Measurements from ENCODE around the gene KEAP1.

DNA sequence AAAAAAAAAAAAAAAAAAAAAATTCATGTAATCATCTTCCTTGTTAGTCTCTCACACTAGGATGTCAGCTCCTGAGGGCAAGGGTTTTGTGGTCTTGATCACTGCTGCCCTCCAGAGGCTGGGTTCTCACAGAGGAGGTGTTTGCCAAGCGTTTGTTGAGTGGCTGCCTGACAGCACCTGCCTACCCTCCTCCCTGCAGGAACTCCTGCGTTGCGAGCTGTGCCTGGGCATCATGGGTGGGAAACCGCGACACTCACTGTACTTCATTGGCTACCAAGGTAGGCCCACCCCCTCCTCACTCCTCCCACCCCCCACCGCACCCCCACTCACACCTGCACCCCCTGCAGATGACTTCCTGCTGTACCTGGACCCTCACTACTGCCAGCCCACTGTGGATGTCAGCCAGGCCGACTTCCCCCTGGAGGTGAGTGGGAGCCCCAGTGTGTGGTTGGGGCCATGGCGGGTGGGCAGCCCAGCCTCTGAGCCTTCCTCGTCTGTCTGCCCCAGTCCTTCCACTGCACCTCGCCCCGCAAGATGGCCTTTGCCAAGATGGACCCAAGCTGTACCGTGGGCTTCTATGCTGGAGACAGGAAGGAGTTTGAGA is 48.6 kb upstream of the KEAP1 start:
- TF ChIP-seq GABPA (IDR thresholded peaks at IDR 0.05; ENCODE audit: low read depth): no peak
- TF ChIP-seq, protein P1, sequence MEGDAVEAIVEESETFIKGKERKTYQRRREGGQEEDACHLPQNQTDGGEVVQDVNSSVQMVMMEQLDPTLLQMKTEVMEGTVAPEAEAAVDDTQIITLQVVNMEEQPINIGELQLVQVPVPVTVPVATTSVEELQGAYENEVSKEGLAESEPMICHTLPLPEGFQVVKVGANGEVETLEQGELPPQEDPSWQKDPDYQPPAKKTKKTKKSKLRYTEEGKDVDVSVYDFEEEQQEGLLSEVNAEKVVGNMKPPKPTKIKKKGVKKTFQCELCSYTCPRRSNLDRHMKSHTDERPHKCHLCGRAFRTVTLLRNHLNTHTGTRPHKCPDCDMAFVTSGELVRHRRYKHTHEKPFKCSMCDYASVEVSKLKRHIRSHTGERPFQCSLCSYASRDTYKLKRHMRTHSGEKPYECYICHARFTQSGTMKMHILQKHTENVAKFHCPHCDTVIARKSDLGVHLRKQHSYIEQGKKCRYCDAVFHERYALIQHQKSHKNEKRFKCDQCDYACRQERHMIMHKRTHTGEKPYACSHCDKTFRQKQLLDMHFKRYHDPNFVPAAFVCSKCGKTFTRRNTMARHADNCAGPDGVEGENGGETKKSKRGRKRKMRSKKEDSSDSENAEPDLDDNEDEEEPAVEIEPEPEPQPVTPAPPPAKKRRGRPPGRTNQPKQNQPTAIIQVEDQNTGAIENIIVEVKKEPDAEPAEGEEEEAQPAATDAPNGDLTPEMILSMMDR (IDR thresholded peaks at IDR 0.05; ENCODE audit: insufficient read depth, low read length): peak; percentile 20

Data from HL-60 (cell line).